ENCODE measurements around the gene CHCT1. TPM values are rescaled to one million over a fixed set of nuclear protein-coding genes. Genes with fewer than 3 reads are reported as not detected.

The CHCT1 gene
- polyA plus RNA-seq, 1 of the 3 experiments (the other 2 are of a cell fraction): not detected

DNA sequence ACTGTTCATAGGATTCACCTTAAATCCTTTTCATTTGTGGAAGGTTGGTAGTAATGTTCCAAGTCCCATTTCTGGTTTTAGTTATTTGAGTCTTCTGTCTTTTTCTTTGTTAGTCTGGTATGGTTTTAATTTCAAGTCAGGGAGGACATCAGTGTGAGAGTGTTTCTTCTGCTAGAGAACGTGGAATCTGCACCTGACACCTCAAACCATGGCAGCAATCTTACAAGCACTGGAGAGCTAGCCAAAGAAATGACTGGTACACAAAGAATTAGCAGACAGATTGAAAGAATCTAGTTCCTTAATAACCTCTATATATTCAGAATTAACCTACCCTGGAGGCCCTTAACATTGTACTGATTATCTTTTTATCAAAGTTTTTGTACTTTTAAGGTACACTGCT is 50.2 kb downstream of the CHCT1 start:
- Histone ChIP-seq H4K20me1 (ENCODE audit: insufficient read depth) (no peaks in the 10 kb centered on the region), H3F3A (replicated peaks; ENCODE audit: insufficient read depth) (peaks cover 40% of the 10 kb centered on the region), H3K27me3 (ENCODE audit: insufficient read depth) (no peaks in the 10 kb centered on the region), H3K9ac (no peak overlapping the region), H3K79me2 (ENCODE audit: insufficient read depth) (peaks cover 25% of the 10 kb centered on the region), H3K4me1 (ENCODE audit: control insufficient read depth in 1 of 2, insufficient read depth in 2 of 2, low read depth in 1 of 2, low read length in 1 of 2) (peaks cover 4 to 8% of the 10 kb centered on the region in 2 experiments; a peak in 3 of 4 replicates), H3K36me3 (replicated peaks in 1 of 2; ENCODE audit: control insufficient read depth in 1 of 2, insufficient read depth in 2 of 2, low read length in 1 of 2) (peaks cover 32 to 66% of the 10 kb centered on the region in 2 experiments), H2AFZ (ENCODE audit: low read depth) (no peak overlapping the region), H3K4me3 (ENCODE audit: low read depth in 2 of 2, low read length in 1 of 2) (no peak overlapping the region), H3K9me3 (peaks cover 11% of the 10 kb centered on the region), H3K27ac (ENCODE audit: low read depth in 2 of 2, low read length in 1 of 2) (no peak overlapping the region), H3K9me2 (no peaks in the 10 kb centered on the region), H3K4me2 (no peak overlapping the region)
- DNase-seq: no peak
- WGBS (ENCODE audit: low lambda C conversion rate): 95% methylated on average over 1 of the region's 1 CpG
- ChIA-PET POLR2A (no interaction called here), CTCF (no interaction called here)
- TF ChIP-seq CHD2 (IDR thresholded peaks at IDR 0.05; ENCODE audit: low read length, partially characterized antibody) (no peak), ELF1 (IDR thresholded peaks at IDR 0.05) (no peak), GABPA (IDR thresholded peaks at IDR 0.05; ENCODE audit: low read depth) (no peak), MEF2A (IDR thresholded peaks at IDR 0.05; ENCODE audit: borderline replicate concordance, low read depth) (no peak), FOXM1 (IDR thresholded peaks at IDR 0.05; ENCODE audit: low read depth) (no peak), EP300 (IDR thresholded peaks at IDR 0.05; ENCODE audit: borderline replicate concordance in 1 of 2, low read depth in 1 of 2, low read length in 1 of 2) (no peak), EZH2phosphoT487 (IDR thresholded peaks at IDR 0.05; ENCODE audit: borderline replicate concordance, low read depth) (no peak), SIN3A (IDR thresholded peaks at IDR 0.05; ENCODE audit: borderline replicate concordance, low read depth, low read length) (no peak), RFX5 (IDR thresholded peaks at IDR 0.05; ENCODE audit: low read length) (no peak), RAD21 (IDR thresholded peaks at IDR 0.05; ENCODE audit: low read length) (no peak), NFIC (IDR thresholded peaks at IDR 0.05; ENCODE audit: borderline replicate concordance) (no peak)
- TF ChIP-seq, protein P1, sequence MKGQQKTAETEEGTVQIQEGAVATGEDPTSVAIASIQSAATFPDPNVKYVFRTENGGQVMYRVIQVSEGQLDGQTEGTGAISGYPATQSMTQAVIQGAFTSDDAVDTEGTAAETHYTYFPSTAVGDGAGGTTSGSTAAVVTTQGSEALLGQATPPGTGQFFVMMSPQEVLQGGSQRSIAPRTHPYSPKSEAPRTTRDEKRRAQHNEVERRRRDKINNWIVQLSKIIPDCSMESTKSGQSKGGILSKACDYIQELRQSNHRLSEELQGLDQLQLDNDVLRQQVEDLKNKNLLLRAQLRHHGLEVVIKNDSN (IDR thresholded peaks at IDR 0.05; ENCODE audit: borderline replicate concordance, low read depth): no peak
- TF ChIP-seq, protein P2, sequence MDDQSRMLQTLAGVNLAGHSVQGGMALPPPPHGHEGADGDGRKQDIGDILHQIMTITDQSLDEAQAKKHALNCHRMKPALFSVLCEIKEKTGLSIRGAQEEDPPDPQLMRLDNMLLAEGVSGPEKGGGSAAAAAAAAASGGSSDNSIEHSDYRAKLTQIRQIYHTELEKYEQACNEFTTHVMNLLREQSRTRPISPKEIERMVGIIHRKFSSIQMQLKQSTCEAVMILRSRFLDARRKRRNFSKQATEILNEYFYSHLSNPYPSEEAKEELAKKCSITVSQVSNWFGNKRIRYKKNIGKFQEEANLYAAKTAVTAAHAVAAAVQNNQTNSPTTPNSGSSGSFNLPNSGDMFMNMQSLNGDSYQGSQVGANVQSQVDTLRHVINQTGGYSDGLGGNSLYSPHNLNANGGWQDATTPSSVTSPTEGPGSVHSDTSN (IDR thresholded peaks at IDR 0.05): no peak
- TF ChIP-seq, protein P3, sequence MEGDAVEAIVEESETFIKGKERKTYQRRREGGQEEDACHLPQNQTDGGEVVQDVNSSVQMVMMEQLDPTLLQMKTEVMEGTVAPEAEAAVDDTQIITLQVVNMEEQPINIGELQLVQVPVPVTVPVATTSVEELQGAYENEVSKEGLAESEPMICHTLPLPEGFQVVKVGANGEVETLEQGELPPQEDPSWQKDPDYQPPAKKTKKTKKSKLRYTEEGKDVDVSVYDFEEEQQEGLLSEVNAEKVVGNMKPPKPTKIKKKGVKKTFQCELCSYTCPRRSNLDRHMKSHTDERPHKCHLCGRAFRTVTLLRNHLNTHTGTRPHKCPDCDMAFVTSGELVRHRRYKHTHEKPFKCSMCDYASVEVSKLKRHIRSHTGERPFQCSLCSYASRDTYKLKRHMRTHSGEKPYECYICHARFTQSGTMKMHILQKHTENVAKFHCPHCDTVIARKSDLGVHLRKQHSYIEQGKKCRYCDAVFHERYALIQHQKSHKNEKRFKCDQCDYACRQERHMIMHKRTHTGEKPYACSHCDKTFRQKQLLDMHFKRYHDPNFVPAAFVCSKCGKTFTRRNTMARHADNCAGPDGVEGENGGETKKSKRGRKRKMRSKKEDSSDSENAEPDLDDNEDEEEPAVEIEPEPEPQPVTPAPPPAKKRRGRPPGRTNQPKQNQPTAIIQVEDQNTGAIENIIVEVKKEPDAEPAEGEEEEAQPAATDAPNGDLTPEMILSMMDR (IDR thresholded peaks at IDR 0.05): no peak
- TF ChIP-seq, protein P4, sequence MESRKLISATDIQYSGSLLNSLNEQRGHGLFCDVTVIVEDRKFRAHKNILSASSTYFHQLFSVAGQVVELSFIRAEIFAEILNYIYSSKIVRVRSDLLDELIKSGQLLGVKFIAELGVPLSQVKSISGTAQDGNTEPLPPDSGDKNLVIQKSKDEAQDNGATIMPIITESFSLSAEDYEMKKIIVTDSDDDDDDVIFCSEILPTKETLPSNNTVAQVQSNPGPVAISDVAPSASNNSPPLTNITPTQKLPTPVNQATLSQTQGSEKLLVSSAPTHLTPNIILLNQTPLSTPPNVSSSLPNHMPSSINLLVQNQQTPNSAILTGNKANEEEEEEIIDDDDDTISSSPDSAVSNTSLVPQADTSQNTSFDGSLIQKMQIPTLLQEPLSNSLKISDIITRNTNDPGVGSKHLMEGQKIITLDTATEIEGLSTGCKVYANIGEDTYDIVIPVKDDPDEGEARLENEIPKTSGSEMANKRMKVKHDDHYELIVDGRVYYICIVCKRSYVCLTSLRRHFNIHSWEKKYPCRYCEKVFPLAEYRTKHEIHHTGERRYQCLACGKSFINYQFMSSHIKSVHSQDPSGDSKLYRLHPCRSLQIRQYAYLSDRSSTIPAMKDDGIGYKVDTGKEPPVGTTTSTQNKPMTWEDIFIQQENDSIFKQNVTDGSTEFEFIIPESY (IDR thresholded peaks at IDR 0.05; ENCODE audit: borderline replicate concordance, low read depth): no peak
- TF ChIP-seq, protein P5, sequence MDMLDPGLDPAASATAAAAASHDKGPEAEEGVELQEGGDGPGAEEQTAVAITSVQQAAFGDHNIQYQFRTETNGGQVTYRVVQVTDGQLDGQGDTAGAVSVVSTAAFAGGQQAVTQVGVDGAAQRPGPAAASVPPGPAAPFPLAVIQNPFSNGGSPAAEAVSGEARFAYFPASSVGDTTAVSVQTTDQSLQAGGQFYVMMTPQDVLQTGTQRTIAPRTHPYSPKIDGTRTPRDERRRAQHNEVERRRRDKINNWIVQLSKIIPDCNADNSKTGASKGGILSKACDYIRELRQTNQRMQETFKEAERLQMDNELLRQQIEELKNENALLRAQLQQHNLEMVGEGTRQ (IDR thresholded peaks at IDR 0.05; ENCODE audit: borderline replicate concordance, low read depth, low read length): no peak
- TF ChIP-seq, protein P6, sequence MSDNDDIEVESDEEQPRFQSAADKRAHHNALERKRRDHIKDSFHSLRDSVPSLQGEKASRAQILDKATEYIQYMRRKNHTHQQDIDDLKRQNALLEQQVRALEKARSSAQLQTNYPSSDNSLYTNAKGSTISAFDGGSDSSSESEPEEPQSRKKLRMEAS (IDR thresholded peaks at IDR 0.05; ENCODE audit: low read depth): no peak
- TF ChIP-seq, protein P7, sequence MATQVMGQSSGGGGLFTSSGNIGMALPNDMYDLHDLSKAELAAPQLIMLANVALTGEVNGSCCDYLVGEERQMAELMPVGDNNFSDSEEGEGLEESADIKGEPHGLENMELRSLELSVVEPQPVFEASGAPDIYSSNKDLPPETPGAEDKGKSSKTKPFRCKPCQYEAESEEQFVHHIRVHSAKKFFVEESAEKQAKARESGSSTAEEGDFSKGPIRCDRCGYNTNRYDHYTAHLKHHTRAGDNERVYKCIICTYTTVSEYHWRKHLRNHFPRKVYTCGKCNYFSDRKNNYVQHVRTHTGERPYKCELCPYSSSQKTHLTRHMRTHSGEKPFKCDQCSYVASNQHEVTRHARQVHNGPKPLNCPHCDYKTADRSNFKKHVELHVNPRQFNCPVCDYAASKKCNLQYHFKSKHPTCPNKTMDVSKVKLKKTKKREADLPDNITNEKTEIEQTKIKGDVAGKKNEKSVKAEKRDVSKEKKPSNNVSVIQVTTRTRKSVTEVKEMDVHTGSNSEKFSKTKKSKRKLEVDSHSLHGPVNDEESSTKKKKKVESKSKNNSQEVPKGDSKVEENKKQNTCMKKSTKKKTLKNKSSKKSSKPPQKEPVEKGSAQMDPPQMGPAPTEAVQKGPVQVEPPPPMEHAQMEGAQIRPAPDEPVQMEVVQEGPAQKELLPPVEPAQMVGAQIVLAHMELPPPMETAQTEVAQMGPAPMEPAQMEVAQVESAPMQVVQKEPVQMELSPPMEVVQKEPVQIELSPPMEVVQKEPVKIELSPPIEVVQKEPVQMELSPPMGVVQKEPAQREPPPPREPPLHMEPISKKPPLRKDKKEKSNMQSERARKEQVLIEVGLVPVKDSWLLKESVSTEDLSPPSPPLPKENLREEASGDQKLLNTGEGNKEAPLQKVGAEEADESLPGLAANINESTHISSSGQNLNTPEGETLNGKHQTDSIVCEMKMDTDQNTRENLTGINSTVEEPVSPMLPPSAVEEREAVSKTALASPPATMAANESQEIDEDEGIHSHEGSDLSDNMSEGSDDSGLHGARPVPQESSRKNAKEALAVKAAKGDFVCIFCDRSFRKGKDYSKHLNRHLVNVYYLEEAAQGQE (IDR thresholded peaks at IDR 0.05; ENCODE audit: low read depth, low read length): no peak
